Fibroblast of the conjunctiva (primary cell): ENCODE data around the gene PGS1.

Experiments
- DNase-seq: peaks from one replicate; pipeline ENCODE4 v3.0.0-alpha.2; 2010; ENCODE audit warnings: low read depth

The PGS1 gene

DNA sequence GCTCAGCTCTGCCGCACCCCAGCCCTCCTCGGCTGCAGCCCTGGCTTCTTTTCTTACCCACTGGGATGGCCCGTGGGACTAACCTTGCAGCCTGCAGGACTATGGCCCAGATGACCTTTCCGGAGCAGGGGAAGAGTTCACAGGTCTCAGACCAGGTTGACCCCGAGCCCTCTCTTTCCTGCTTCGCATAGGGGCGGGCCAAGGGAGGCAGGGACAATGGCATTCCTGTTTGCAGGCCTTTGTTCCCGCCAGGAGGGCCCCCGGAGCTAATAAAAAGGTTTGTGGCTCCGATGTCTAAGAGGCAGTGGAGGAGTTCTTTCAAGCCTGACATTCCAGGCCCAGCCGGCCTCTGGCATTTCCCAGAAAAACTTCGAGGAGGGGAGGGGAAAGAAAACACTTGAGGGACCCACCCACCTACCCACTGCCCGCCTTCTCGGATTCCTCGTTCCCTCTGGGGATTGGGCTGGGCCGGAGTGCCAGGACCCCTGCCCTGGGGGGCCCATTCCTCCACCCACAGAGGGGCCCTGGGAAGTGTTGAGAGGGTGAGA lies 12.8 kb upstream of the PGS1 start:
- DNase-seq: no peak

DNA sequence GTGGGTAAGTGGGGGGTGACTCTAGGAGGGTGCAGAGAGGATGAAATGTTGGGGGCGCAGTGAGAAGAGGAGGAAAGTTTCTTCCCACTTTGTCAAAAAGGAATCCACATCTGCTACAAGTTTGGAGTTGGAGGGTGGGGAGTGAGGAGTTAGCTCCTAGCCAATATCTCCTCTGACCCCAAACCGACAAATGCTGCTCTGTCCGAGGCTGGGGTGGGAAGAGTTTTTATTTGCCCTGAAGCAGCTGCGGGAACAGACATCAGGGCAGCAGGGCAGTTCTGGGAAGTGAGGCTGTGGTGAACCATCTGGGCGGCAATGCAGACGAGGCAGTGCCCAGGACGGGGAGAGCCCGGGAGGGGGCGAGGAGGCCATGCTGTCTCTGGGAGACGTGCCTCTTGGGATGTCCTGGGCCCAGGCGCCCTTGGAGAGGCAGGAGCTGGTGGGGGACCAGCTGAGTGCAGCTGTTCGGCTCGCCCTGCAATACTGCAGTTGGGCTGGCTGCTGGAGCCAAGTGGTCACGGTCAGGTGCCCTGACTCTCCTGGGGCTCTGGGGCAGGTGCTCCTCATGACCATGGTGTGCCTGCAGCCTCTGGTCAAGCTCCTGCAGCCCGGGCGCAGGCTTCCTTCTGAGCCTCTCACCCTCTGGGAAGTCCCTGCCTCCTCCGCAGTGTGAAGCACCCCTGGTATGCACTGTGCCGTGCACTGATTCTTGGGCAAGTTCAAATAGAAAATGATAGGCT lies 12.2 kb upstream of the PGS1 start:
- DNase-seq: no peak

DNA sequence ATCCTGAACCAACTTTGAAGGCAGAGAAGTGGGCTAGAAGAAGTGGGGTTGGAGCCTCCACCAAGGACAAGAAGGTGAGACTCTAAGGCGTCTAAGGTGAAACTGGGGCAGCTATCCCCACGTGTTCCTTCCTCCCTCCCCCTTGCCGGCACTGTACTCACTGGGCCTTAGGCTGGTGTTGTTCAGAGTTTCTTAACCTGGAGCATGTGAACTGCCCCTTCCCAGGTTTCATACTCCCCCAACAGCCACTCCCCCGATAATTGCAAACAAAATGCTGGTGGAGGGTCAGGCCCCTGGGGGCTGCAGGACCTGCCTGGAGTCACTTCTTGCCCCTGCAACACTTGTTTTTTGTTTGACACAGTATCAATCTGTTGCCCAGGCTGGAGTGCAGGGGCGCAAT lies 11.3 kb upstream of the PGS1 start:
- DNase-seq: no peak

DNA sequence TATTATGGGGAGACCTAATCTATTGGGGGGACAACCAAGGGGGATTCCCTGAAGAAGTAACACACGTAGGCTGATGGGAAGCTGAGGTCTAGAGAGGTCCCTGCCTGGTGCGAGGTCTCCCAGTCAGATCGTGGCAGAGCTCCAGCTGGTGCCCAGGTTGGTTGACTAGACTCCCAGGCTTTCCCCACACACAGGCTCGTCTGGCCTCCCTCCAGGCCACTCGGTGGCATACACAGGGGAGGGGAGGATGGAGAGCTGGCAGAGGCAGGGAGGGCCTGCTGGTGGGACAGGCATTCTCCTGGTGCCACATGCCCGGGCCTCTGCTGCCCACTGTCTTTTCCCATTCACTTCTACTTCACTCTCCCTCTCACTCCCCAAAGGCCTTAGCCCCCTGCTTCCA lies 10.1 kb upstream of the PGS1 start:
- no peak for DNase-seq

DNA sequence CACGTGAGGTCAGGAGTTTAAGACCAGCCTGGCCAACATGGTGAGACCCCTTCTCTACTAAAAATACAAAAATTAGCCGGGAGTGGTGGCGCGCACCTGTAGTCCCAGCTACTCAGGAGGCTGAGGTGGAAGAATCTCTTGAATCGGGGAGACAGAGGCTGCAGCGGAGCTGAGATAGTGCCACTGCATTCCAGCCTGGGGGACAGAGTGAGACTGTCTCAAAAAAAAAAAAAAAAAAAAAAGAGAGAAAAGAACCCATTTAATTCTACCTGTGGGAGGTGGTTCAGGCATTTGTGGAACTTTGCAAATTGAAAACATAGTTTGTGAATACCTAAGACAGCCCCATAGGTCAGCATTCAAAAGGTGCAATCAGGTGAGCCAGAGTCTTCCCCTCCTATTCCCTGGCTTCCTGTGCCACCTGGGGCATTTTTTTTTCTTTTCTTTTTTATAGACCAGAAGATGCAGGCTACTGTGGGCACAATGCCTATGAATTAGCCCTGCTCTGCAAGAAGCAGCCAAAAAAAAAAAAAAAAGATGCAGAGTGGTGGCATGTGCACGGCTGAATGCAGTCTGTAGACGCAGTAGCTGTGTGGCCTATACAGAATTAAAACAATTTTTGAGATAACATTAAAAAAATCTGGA lies 9.5 kb upstream of the PGS1 start:
- no peak for DNase-seq

DNA sequence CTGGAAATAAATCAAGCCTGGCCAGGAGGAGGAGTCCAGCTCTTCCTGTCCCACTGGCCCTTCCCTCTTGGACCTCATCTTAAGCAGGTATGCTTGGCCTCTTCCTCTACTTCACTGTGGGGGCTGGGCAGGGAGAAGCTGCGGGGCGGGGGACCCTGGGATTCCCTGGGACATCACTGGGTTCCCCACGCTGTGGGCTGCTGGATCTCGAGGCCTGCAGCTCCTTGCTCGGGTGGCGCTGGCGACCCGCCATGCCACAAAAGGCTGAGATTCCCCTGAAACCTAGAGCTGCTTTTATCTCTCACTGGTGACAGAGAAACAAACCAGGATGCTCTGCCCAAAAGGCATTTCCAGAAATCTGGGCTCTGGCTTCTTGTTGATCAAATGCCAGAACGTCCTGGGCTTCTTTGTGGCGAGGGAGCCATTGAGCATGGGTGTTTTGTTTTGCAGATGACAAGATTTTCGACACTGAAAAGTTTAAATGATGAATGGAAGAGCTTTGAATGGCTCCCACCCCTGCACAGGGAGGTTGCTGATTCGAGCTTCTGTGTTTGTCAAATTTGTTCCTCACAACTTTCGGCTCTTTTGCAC lies 8.6 kb upstream of the PGS1 start:
- DNase-seq: no peak

DNA sequence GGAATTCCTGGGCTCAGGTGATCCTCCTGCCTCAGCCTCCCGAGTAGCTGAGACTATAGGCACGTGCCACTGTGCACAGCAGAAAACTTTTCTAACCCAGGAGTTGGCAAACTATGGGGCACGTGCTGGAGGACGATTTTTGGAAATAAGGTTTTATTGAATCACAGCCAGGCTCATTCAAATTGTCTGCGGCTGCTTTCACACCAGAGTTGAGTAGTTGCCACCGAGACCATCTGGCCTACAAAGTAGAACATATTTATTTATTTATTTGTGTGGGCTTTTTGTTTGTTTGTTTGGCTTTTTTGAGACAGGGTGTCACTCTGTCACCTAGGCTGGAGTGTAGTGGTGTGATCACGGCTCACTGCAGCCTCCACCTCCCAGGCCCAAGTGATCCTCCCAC lies 7.4 kb upstream of the PGS1 start:
- no peak for DNase-seq

DNA sequence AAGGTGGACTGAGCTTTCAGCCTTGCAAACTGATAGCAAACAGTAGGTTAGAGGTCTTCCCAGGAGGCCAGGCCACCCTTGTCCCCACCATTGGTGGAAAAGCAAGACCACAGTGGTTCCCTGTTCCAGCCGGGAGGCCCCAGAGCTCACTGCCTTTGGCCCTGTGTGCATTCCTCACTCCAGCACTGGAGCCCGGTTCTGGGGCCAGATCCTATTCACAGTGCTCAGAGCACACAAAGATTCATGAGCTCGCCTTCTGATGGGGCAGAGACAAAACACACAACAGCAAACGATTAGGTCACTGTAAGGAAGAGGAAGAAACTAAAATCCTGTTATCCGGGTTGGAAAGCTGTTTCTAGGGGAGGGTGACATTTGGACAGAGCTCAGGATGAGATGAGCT lies 5.6 kb upstream of the PGS1 start:
- DNase-seq: no peak

DNA sequence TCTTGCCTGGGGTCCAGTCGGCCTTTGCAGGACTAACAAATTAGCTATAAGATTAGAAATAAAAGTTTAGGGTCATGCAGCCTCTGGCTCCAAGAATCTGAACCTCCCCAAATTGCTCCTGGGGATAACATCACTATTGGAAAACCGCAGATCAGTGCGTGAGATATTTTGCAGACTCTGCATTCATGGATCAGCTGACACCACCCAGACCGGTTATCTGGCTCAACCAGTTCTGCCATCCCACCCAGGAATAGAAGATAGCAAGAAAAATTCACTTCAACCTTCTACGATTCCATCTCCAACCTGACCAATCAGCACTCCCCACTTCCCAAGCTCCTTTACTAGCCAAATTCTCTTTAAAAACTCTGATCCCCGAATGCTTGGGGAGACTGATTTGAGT lies 4.3 kb upstream of the PGS1 start:
- no peak for DNase-seq

DNA sequence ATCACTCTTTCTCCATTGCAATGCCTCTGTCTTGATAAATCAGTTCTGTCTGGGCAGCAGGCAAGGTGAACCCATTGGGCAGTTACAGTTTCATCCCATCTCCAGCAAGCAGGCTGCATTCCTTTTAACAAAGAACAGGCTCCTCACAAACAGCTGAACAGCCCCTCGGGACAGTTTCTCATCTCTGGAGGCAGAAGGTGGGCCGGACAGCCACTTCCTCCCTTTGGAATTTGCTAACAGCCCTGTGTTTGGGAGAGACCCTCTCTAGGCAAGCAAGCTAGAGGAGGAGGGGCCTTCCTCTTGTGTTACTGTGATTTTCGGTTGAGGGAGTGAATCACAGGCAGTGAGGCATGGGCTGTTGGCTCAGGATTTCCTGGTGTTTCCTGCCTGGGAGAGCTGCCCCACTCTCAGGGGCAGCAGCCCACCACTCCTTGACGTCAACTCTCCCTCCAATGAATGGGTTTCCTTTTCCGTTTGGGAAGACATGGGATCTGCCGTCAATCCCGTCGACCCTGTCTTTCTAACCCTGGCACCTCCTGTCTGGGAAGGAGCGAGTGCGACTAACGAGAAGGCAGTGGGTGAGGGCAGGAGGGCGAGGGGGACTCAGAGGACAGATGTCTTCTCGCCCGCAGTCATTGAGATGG lies 3.7 kb upstream of the PGS1 start:
- DNase-seq: no peak

DNA sequence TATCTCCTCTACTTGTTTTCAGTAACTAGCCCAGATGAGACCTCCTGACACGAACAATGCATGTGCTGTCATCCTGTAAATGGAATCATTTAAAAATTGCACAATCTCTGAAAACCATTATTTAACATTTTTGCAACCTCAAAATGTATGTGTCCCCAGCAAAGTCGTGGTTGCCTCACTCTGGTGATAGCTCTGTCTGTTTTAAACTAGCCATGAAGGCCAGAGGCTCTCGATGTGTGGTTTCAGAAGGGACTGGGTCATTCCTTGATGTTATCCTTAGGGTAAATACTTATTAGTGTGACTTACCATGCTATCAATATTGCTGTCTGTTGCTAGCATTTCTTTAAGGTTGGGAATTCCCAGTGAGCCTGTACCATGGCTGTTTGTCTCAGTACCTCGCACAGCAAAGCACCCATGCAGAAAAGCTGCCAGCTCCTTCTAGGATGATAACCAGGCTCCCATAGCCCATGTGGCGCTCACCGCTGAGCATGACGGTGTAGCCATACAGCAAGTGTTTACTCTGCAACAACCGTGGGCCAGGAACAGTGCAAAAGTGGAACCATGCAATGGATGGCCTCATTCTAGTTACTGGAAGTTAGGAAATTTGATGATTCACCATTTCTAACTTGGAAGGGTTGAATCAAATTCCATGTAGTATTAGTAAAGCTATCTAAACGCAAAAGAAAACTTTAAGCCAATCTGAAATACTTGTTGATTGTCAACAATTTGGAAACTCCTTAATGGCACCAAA lies 2.9 kb upstream of the PGS1 start:
- peak; percentile 86 for DNase-seq

DNA sequence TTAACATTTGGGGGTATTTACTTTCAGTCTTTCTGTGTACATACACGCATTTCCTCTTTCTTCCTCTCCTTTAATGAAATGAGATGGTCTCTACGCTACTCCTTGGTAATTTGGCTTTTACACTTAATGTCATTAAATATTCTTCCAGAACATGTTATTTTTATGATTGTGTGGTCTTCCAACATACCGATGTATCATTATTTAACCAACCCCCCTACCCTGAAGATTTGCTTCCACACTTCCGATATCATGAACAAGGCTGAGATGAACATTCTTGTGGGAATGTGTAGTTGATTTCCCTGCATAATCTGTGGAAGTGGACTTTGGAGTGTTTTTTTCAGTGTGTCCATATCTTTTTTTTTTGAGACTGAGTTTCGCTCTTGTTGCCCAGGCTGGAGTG lies 2.3 kb upstream of the PGS1 start:
- DNase-seq: no peak

DNA sequence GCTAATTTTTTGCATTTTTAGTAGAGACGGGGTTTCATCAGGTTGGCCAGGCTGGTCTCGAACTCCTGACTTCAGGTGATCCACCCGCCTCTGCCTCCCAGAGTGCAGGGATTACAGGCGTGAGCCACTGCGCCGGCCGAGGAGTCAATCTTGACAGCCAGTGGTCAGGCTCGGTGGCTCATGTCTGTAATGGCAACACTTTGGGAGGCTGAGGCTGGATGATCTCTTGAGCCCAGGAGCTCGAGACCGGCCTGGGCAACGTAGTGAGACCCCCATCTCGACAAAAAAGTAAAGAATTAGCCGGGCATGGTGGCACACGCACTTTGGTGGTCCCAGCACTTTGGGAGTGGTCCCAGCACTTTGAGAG lies 608 bp upstream of the PGS1 start:
- no peak for DNase-seq

DNA sequence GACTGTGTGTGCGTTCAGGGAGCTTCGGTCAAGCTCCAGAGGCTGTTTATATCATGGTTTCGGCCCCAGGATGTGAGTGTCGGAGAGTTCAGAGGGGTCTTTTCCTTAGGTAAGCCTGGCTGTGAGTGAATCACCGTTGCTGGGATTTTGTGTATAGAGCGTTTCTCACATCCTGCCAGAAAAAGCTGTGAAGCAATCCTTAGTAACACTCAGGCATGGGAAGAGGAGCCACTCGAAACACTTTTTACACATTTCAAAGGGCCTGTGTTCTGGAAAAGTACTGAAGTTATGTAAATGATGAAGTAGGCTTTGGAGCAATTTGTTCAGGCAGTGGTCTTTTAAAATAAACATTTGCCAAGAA lies 662 bp downstream of the PGS1 start:
- DNase-seq: no peak

DNA sequence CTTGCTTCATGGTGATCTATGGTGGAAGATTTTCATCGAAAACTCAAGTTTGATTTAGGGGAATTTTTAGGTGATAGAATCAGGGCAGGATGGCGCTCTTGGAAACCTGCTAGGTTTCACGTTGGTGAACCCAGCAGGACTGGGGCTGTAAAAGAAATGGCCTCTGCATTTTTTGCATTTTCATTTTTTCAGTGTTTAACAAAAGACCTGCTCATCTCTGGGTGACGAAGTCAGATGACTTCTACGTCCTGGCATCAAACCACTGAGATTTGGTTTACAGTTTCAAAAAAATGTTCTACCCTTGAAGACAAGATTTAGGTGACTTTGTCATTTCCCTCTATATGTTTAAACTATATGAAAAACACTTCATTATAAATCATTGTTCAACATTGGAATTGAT lies 1.9 kb downstream of the PGS1 start:
- no peak for DNase-seq

DNA sequence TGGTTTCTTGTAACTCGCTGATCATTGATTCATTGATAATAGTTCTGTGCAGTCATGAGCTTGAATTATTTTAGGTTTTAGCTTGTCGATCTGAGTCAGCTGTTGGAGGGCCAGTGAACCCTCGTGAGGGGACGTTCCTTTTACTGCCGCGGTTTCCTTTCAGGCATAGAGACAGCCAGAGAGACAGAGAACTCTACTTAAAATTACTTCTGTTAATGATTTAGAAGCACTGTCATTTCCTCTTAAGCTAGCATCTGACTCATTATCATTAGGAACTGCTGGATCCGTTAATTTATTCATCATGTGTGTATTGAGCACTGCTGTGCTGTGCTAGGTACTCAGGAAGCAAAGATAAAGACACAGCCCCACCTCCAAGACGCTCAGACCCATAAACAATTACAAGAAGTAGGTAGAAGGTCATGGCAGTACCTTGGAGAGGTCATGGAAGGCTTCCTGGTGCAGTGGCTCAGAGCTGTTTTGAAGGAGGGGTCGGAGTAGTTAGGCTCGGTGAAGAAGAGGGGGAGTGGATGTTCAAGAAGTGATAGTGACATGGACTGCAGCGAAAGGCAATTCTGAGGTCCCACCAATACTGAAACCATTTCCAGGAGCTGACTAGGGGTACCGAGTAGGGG lies 3.3 kb downstream of the PGS1 start:
- no peak for DNase-seq

DNA sequence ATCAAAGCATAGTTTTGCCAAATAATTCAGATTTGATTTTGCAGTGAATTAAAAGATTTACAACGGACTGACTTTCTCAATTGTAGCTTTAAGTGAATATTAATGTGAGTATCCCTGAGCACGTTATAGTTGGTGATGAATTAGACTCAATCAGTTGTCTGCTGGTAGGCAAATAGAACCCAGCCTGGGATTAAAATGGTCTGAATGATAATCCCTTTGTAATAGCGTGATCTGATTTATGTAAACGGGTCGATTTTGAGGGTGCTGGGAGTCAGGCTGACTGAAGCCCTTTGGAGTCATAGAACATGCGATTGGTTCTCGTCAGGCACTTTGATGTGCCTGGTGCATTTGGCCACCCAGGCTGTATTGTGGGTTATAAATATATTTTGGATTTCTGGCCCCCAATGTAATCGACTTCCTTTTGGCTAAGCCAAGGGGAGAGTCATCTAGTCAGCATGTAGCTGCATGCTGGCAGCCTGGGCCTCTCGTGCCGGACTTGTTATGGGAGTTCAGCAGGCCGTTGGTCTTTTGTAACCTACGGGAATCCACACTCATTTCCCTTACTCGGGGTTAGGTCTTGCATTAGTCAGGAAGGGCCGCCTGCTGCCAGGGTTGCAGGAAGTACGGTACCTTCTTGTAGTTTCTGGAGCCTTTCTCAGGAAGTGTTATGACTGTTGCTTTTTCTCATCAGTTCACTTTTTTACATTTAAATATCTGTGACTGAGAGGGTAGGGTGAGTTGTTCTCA lies 5.4 kb downstream of the PGS1 start:
- DNase-seq: peak; percentile 88

DNA sequence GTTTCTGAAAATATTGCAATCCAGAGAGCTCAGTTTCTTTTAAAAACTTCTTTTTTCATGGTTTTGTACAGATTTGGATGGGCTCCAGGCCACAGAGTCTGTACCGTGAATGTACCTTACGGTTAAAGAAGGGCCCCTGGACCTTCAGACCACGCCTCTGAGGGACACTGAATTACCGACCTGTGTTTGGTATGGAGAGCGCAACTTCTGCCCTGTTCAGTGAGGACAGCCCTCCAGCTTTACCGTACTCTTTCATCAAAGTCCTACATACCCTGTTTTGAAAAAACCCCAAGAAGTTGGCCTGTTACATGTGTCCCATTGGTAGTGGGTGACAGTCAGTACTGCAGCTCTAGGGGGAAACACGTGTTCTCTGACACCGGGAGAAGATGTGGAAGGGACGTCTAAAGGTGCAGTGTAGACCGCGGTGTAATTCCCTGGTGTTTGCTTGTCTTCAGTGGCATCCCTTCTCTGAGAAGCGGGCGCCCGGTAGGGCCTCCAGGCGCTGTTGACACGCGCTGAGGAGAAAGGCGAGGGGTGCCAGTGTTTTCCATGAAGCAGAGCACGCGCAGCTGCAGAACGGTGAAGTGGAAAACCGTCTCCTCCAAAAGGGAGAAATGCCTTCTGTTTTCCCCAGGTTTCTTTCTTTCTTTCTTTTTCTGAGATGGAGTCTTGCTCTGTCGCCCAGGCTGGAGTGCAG lies 6.2 kb downstream of the PGS1 start:
- no peak for DNase-seq

DNA sequence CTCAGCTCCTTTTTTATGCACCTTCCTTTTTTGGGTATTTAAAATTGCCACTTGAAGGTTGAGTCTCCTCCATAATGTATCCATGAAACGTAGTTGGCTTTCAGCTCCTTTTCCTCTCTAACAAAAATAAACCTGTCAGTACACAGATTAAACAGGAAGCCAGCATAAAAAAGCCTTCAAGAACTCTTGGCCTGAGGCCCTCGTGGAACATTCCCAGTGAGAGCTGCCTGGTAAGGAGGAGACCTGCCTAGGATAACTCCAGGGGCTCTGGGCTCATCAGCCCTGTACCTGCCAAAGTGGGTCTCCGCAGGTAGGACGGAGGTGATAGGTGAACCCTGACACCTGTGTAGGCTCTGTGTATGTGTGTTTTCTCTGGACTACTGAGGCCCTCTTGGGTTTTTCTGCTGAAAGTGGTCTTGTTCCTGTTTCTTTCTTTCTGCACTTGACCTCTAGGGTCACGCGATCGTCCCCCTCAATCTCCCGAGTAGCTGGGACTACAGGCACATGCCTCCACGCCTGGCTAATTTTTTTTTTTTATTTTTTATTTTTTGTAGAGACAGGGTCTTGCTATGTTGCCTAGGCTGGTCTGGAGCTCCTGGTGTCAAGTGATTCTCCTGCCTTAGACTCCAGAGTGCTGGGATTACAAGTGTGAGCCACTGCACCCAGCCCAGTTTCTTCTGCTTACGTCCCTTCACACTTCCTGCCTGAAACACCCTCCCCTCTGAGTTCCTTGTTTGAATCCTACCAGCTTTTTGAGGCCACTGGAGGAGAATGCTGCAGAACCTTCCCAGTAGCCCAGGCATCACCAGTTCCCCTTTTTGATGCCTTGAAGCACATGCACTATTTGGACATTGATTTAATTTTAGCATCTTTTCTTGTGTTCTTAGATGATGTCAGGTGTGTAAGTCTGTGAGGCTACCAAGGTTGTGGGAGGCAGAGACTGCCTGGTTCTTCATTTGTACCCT lies 9.8 kb downstream of the PGS1 start:
- DNase-seq: no peak
